SK-N-SH (cell line): ENCODE results near the gene GRIN2A. TPM values are rescaled to one million over a fixed set of nuclear protein-coding genes. Genes with fewer than 3 reads are reported as not detected.

Experiments used
- CTCF ChIA-PET: fragments of 300-600, 350-600 bp; formaldehyde crosslinking; extraction: SDS; loops from one replicate; lab custom pipeline; 2021; lab: Yijun Ruan, JAX
- POLR2A ChIA-PET: fragments of 350-600 bp; sonication (Branson Sonifier 250); formaldehyde crosslinking; extraction: SDS; loops from one replicate; lab custom pipeline; 2020; ENCODE audit warnings: antibody characterized with exemption, inconsistent platforms; lab: Yijun Ruan, JAX
- DNase-seq: peaks from one replicate; pipeline ENCODE4 v3.0.0; 2012
- H2AFZ ChIP-seq: fragments of 200-600 bp; sonication (generic); 2 replicates; pipeline ENCODE4 v1.8.1; 2016; ENCODE audit warnings: antibody characterized with exemption, mild to moderate bottlenecking, low read depth
- H3F3A ChIP-seq: fragments of 200-600 bp; sonication (generic); replicated peaks from 2 replicates; pipeline ENCODE3; 2016; ENCODE audit warnings: antibody characterized with exemption, mild to moderate bottlenecking; ENCODE audit not compliant: insufficient read depth
- H3K27ac ChIP-seq, 2 experiments: fragments of 200-500 bp in 1 of 2; fragments of 200-600 bp in 1 of 2; sonication (Bioruptor generic) in 1 of 2; sonication (generic), shearing (Covaris generic) in 1 of 2; 2 replicates each; pipeline versions ENCODE4 v1.5.1 to v1.6.1; 2014 to 2016; ENCODE audit warnings: low read depth in 2 of 2, inconsistent platforms in 1 of 2, low read length in 1 of 2, mild to moderate bottlenecking in 1 of 2, mixed read lengths in 1 of 2
- H3K27me3 ChIP-seq: fragments of 200-600 bp; sonication (generic), shearing (Covaris generic); 2 replicates; pipeline ENCODE4 v1.6.1; 2016; ENCODE audit warnings: mixed run types; ENCODE audit not compliant: insufficient read depth
- H3K36me3 ChIP-seq, 2 experiments: fragments of 200-500 bp in 1 of 2; fragments of 200-600 bp in 1 of 2; sonication (Bioruptor generic) in 1 of 2; sonication (generic) in 1 of 2; replicated peaks in 1 of 2; 2 replicates each; pipeline versions ENCODE3 to v1.5.1; 2014 to 2016; ENCODE audit warnings: low read length in 1 of 2, mild to moderate bottlenecking in 1 of 2; ENCODE audit not compliant: insufficient read depth in 2 of 2, control insufficient read depth in 1 of 2
- H3K4me1 ChIP-seq, 2 experiments: fragments of 200-500 bp in 1 of 2; fragments of 200-600 bp in 1 of 2; sonication (Bioruptor generic) in 1 of 2; sonication (generic), shearing (Covaris generic) in 1 of 2; 2 replicates each; pipeline versions ENCODE4 v1.5.1 to v1.6.1; 2014 to 2016; ENCODE audit warnings: low read depth in 1 of 2, low read length in 1 of 2, mixed run types in 1 of 2; ENCODE audit not compliant: insufficient read depth in 2 of 2, control insufficient read depth in 1 of 2
- H3K4me2 ChIP-seq: fragments of 200-600 bp; sonication (generic), shearing (Covaris generic); 2 replicates; pipeline ENCODE4 v1.6.1; 2017; ENCODE audit warnings: mixed run types
- H3K4me3 ChIP-seq, 2 experiments: fragments of 200-500 bp in 1 of 2; fragments of 200-600 bp in 1 of 2; sonication (Bioruptor generic) in 1 of 2; sonication (generic), shearing (Covaris generic) in 1 of 2; 2 replicates each; pipeline versions ENCODE4 v1.5.1 to v1.8.1; 2014 to 2016; ENCODE audit warnings: low read depth in 2 of 2, inconsistent platforms in 1 of 2, low read length in 1 of 2, mild to moderate bottlenecking in 1 of 2, mixed read lengths in 1 of 2, moderate library complexity in 1 of 2
- H3K79me2 ChIP-seq: fragments of 200-600 bp; sonication (generic); 2 replicates; pipeline ENCODE4 v1.8.1; 2017; ENCODE audit warnings: mild to moderate bottlenecking; ENCODE audit not compliant: insufficient read depth
- H3K9ac ChIP-seq: fragments of 200-600 bp; sonication (generic); 2 replicates; pipeline ENCODE4 v1.6.1; 2017; ENCODE audit warnings: mixed run types
- H3K9me2 ChIP-seq: fragments of 200-600 bp; sonication (generic); 2 replicates; pipeline ENCODE4 v1.6.1; 2017; ENCODE audit warnings: mixed run types
- H3K9me3 ChIP-seq: fragments of 200-600 bp; sonication (generic); 2 replicates; pipeline ENCODE4 v1.6.1; 2017; ENCODE audit warnings: mixed run types, mild to moderate bottlenecking, moderate library complexity
- H4K20me1 ChIP-seq: fragments of 200-600 bp; sonication (generic); 2 replicates; pipeline ENCODE4 v1.6.1; 2017; ENCODE audit warnings: mild to moderate bottlenecking, mixed run types; ENCODE audit not compliant: insufficient read depth
- CHD2 ChIP-seq: fragments of 150-350 bp; IDR thresholded peaks from 2 replicates; pipeline ENCODE4 v1.6.1; 2018; ENCODE audit warnings: low read length; ENCODE audit not compliant: partially characterized antibody
- EP300 ChIP-seq, 2 experiments: IDR thresholded peaks; 2 replicates each; pipeline versions ENCODE4 v1.4.0 to v1.6.1; 2012; ENCODE audit warnings: borderline replicate concordance in 1 of 2, low read depth in 1 of 2, low read length in 1 of 2
- FOSL2 ChIP-seq: IDR thresholded peaks from 2 replicates; pipeline ENCODE4 v1.4.0; 2012; ENCODE audit warnings: low read depth, mild to moderate bottlenecking, moderate library complexity, borderline replicate concordance
- GABPA ChIP-seq: IDR thresholded peaks from 2 replicates; pipeline ENCODE4 v1.4.0; 2012; ENCODE audit warnings: low read depth, mild to moderate bottlenecking
- GATA2 ChIP-seq: sonication (generic); formaldehyde crosslinking; IDR thresholded peaks from 2 replicates; pipeline ENCODE4 v1.5.0; 2020; ENCODE audit warnings: mild to moderate bottlenecking, missing genetic modification reagents
- JUND ChIP-seq: IDR thresholded peaks from 2 replicates; pipeline ENCODE4 v1.4.0; 2012
- RAD21 ChIP-seq: IDR thresholded peaks from 2 replicates; pipeline ENCODE4 v1.6.1; 2012; ENCODE audit warnings: mild to moderate bottlenecking, low read length
- RCOR1 ChIP-seq: fragments of 150-350 bp; IDR thresholded peaks from 2 replicates; pipeline ENCODE4 v1.6.1; 2017; ENCODE audit warnings: antibody characterized with exemption, low read length
- RXRA ChIP-seq: IDR thresholded peaks from 2 replicates; pipeline ENCODE4 v1.4.0; 2012; ENCODE audit warnings: low read depth, mild to moderate bottlenecking, borderline replicate concordance
- SIN3A ChIP-seq: IDR thresholded peaks from 2 replicates; pipeline ENCODE4 v1.6.1; 2012; ENCODE audit warnings: low read depth, mild to moderate bottlenecking, low read length, moderate library complexity, borderline replicate concordance
- YY1 ChIP-seq: IDR thresholded peaks from 2 replicates; pipeline ENCODE4 v1.4.0; 2012; ENCODE audit warnings: low read depth, mild to moderate bottlenecking
- WGBS: methylation state at CpG from one replicate; pipeline ENCODE4 v1.1.6; 2017; ENCODE audit warnings: low lambda C conversion rate; 5-methylcytosine and 5-hydroxymethylcytosine counted together
- polyA plus RNA-seq, 3 experiments: library from polyadenylated mRNA; depleted of rRNA; stranded (reverse); fragments of >200 nt; gene quantifications; 2 replicates each; pipeline ENCODE4 v1.2.3, GENCODE V29; 2012
- TF ChIP-seq, protein P1 (sequence below): IDR thresholded peaks from 2 replicates; pipeline ENCODE4 v1.4.0; 2012; ENCODE audit warnings: low read depth, borderline replicate concordance
- TF ChIP-seq, protein P2 (sequence below): IDR thresholded peaks from 2 replicates; pipeline ENCODE4 v1.6.1; 2012; ENCODE audit warnings: mild to moderate bottlenecking, low read depth, low read length, moderate library complexity
- TF ChIP-seq, protein P3 (sequence below): fragments of 150-350 bp; IDR thresholded peaks from 2 replicates; pipeline ENCODE4 v1.6.1; 2017; ENCODE audit warnings: antibody characterized with exemption, low read length, low read depth, borderline replicate concordance
- TF ChIP-seq, protein P4 (sequence below): IDR thresholded peaks from 2 replicates; pipeline ENCODE4; 2012

GRIN2A gene
- polyA plus RNA-seq, 1 of the 3 experiments (the other 2 are of a cell fraction), result not detected

DNA sequence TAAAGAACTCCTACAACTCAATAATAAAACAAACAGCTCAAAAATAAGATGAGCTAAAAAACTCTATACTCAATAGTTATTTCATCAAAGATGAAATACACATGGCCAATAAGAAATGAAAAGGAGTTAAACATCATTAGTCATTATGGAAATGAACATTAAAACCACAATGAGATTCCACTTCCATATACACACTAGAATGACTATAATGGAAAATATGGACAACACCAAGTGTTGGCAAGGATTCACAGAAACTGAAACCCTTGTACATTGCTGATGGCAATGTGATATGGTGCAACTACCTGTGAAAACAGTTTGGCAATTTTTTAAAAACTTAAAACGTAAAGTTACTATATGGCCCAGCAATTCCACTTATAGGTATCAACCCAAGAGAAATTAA lies 91.4 kb downstream of the GRIN2A start:
- Histone ChIP-seq H2AFZ (no peak overlapping the region), H4K20me1 (no peaks in the 10 kb centered on the region), H3K9me3 (peaks cover 4% of the 10 kb centered on the region; the same call in 1 of the 2 replicates), H3K27me3 (no peaks in the 10 kb centered on the region), H3K79me2 (no peaks in the 10 kb centered on the region), H3K9ac (no peak overlapping the region), H3K4me2 (no peak overlapping the region), H3K9me2 (no peaks in the 10 kb centered on the region), H3K4me3 (no peak overlapping the region), H3K27ac (no peak overlapping the region), H3F3A (no peaks in the 10 kb centered on the region), H3K4me1 (peaks cover 0 to 15% of the 10 kb centered on the region in 2 experiments; a peak in 2 of 4 replicates), H3K36me3 (no peaks in the 10 kb centered on the region)
- ChIA-PET POLR2A (interaction anchor here (1.0 kb wide), 1 partner anchor 17 kb away, joined by 4 read pairs; no protein-coding TSS in a partner anchor), CTCF (interaction anchor here (1.0 kb wide), 1 partner anchor 32 kb away, joined by 3 read pairs; no protein-coding TSS in a partner anchor)
- DNase-seq, result no peak
- 22% methylated on average over 1 of the region's 1 CpG for WGBS
- no peak for TF ChIP-seq EP300 (IDR thresholded peaks at IDR 0.05; ENCODE audit: borderline replicate concordance in 1 of 2, low read depth in 1 of 2, low read length in 1 of 2)
- TF ChIP-seq RXRA, result no peak
- no peak for TF ChIP-seq FOSL2
- TF ChIP-seq JUND, result no peak
- no peak for TF ChIP-seq GABPA

DNA sequence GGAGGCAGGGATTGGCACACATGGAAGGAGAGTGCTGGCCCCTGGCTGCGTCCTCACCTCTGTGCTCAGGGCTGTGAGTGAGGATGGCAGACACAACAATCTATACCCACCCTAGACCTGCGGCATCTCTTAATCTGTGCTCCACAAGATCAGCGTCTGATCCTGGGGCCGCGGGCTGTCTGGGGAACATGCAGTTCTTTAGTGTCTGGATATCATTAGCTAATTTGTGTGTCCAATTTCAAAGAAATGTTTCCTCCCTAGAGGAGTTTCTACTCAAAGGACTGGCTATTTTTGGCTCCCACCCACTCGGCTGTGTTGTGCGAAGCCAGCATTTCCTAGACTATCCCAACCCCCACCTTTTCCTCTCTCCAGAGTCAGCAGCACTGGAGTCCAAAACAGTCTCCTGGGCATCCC lies 93.8 kb downstream of the GRIN2A start:
- Histone ChIP-seq H2AFZ (no peak overlapping the region), H3K79me2 (no peaks in the 10 kb centered on the region), H3K36me3 (no peaks in the 10 kb centered on the region), H3K27me3 (no peaks in the 10 kb centered on the region), H3K4me2 (no peak overlapping the region), H3K9me2 (no peaks in the 10 kb centered on the region), H3K27ac (peak overlapping the region in 1 of 2 experiments; percentile 86; a peak in 2 of 4 replicates), H4K20me1 (no peaks in the 10 kb centered on the region), H3K4me1 (peaks cover 0 to 15% of the 10 kb centered on the region in 2 experiments; a peak in 2 of 4 replicates), H3K4me3 (no peak overlapping the region), H3K9me3 (peaks cover 4% of the 10 kb centered on the region; the same call in 1 of the 2 replicates), H3K9ac (no peak overlapping the region), H3F3A (no peaks in the 10 kb centered on the region)
- peak; percentile 55 for DNase-seq
- POLR2A ChIA-PET, result no interaction called here
- TF ChIP-seq RAD21, result peak; percentile 1; the same call in 1 of the 2 replicates
- TF ChIP-seq FOSL2, result no peak
- no peak for TF ChIP-seq SIN3A
- peak; percentile 72 for TF ChIP-seq GATA2
- TF ChIP-seq, protein P1, sequence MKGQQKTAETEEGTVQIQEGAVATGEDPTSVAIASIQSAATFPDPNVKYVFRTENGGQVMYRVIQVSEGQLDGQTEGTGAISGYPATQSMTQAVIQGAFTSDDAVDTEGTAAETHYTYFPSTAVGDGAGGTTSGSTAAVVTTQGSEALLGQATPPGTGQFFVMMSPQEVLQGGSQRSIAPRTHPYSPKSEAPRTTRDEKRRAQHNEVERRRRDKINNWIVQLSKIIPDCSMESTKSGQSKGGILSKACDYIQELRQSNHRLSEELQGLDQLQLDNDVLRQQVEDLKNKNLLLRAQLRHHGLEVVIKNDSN, result no peak
- TF ChIP-seq EP300 (IDR thresholded peaks at IDR 0.05; ENCODE audit: borderline replicate concordance in 1 of 2, low read depth in 1 of 2, low read length in 1 of 2), result peak in 1 of 2 experiments; percentile 61; a peak in 1 of 4 replicates
- no peak for TF ChIP-seq YY1
- peak; percentile 8 for TF ChIP-seq CHD2
- TF ChIP-seq, protein P2, sequence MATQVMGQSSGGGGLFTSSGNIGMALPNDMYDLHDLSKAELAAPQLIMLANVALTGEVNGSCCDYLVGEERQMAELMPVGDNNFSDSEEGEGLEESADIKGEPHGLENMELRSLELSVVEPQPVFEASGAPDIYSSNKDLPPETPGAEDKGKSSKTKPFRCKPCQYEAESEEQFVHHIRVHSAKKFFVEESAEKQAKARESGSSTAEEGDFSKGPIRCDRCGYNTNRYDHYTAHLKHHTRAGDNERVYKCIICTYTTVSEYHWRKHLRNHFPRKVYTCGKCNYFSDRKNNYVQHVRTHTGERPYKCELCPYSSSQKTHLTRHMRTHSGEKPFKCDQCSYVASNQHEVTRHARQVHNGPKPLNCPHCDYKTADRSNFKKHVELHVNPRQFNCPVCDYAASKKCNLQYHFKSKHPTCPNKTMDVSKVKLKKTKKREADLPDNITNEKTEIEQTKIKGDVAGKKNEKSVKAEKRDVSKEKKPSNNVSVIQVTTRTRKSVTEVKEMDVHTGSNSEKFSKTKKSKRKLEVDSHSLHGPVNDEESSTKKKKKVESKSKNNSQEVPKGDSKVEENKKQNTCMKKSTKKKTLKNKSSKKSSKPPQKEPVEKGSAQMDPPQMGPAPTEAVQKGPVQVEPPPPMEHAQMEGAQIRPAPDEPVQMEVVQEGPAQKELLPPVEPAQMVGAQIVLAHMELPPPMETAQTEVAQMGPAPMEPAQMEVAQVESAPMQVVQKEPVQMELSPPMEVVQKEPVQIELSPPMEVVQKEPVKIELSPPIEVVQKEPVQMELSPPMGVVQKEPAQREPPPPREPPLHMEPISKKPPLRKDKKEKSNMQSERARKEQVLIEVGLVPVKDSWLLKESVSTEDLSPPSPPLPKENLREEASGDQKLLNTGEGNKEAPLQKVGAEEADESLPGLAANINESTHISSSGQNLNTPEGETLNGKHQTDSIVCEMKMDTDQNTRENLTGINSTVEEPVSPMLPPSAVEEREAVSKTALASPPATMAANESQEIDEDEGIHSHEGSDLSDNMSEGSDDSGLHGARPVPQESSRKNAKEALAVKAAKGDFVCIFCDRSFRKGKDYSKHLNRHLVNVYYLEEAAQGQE, result no peak
- TF ChIP-seq, protein P3, sequence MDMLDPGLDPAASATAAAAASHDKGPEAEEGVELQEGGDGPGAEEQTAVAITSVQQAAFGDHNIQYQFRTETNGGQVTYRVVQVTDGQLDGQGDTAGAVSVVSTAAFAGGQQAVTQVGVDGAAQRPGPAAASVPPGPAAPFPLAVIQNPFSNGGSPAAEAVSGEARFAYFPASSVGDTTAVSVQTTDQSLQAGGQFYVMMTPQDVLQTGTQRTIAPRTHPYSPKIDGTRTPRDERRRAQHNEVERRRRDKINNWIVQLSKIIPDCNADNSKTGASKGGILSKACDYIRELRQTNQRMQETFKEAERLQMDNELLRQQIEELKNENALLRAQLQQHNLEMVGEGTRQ, result no peak
- TF ChIP-seq, protein P4, sequence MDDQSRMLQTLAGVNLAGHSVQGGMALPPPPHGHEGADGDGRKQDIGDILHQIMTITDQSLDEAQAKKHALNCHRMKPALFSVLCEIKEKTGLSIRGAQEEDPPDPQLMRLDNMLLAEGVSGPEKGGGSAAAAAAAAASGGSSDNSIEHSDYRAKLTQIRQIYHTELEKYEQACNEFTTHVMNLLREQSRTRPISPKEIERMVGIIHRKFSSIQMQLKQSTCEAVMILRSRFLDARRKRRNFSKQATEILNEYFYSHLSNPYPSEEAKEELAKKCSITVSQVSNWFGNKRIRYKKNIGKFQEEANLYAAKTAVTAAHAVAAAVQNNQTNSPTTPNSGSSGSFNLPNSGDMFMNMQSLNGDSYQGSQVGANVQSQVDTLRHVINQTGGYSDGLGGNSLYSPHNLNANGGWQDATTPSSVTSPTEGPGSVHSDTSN, result no peak
- TF ChIP-seq RCOR1, result peak; percentile 32; the same call in 1 of the 2 replicates
- 10% methylated on average over 7 of the region's 7 CpGs for WGBS
- CTCF ChIA-PET, result interaction anchor here (3.1 kb wide), 1 partner anchor 92 kb away, joined by 9 read pairs; no protein-coding TSS in a partner anchor
